Endothelial cell (in vitro differentiated cells): ENCODE results near the gene GPHA2. TPM values are rescaled to one million over a fixed set of nuclear protein-coding genes. Genes with fewer than 3 reads are reported as not detected.

Experiments used
- DNase-seq: peaks from one replicate; pipeline ENCODE4 v3.0.0; 2021; ENCODE audit warnings: low spot score
- H3K27ac Mint-ChIP-seq: one replicate; pipeline ENCODE4 v1.8.0; 2021; ENCODE audit warnings: mixed read lengths, inconsistent platforms; ENCODE audit not compliant: unreplicated experiment
- H3K27me3 Mint-ChIP-seq: one replicate; pipeline ENCODE4 v1.8.0; 2021; ENCODE audit warnings: mild to moderate bottlenecking, moderate library complexity, mixed read lengths, inconsistent platforms; ENCODE audit not compliant: unreplicated experiment
- H3K36me3 Mint-ChIP-seq: one replicate; pipeline ENCODE4 v1.8.0; 2021; ENCODE audit warnings: mild to moderate bottlenecking, low read depth, mixed read lengths, inconsistent platforms; ENCODE audit not compliant: unreplicated experiment
- H3K4me1 Mint-ChIP-seq: one replicate; pipeline ENCODE4 v1.8.0; 2021; ENCODE audit warnings: mild to moderate bottlenecking, mixed read lengths, inconsistent platforms; ENCODE audit not compliant: unreplicated experiment
- H3K4me3 Mint-ChIP-seq: one replicate; pipeline ENCODE4 v1.8.0; 2021; ENCODE audit warnings: mild to moderate bottlenecking, mixed read lengths, inconsistent platforms; ENCODE audit not compliant: unreplicated experiment
- H3K9me3 Mint-ChIP-seq: one replicate; pipeline ENCODE4 v1.8.0; 2021; ENCODE audit warnings: mixed read lengths, inconsistent platforms; ENCODE audit not compliant: unreplicated experiment
- CTCF ChIP-seq: fragments of 200-600 bp; sonication (generic); IDR thresholded peaks from one replicate; pipeline ENCODE4 v1.5.0; 2021; ENCODE audit warnings: antibody characterized with exemption; ENCODE audit not compliant: unreplicated experiment
- total RNA-seq: library from RNA; stranded (reverse); fragmentation: NEBNext Ultra II Directional; extraction: Animal tissue kit (Norgen Biotek cat#: 25700); gene quantifications from one replicate; pipeline ENCODE4 v1.2.1, GENCODE V29; 2021; ENCODE audit not compliant: unreplicated experiment

Gene GPHA2
- total RNA-seq, 1 donor from 2014 or later, result not detected

GRCh38 chr11:64905516-64906313 lies 30.0 kb downstream of the GPHA2 start:
- no peak for DNase-seq
- Mint-ChIP-seq H3K27ac (no peak overlapping the region), H3K27me3 (peaks cover 2% of the 10 kb centered on the region), H3K36me3 (peaks cover 19% of the 10 kb centered on the region), H3K9me3 (no peaks in the 10 kb centered on the region), H3K4me1 (no peaks in the 10 kb centered on the region), H3K4me3 (no peak overlapping the region)
- no peak for TF ChIP-seq CTCF

GRCh38 chr11:64903291-64903833 lies 32.3 kb downstream of the GPHA2 start:
- no peak overlapping the region for H3K27ac Mint-ChIP-seq
- H3K4me3 Mint-ChIP-seq, result no peak overlapping the region
- no peak for TF ChIP-seq CTCF
- peaks cover 26% of the 10 kb centered on the region for H3K36me3 Mint-ChIP-seq
- DNase-seq, result no peak
- H3K9me3 Mint-ChIP-seq, result no peaks in the 10 kb centered on the region
- H3K27me3 Mint-ChIP-seq, result peaks cover 5% of the 10 kb centered on the region
- no peaks in the 10 kb centered on the region for H3K4me1 Mint-ChIP-seq

- Mint-ChIP-seq H3K4me1 (no peaks in the 10 kb centered on the region), H3K4me3 (no peak overlapping the region), H3K27me3 (peaks cover 5% of the 10 kb centered on the region), H3K27ac (no peak overlapping the region), H3K36me3 (peaks cover 26% of the 10 kb centered on the region), H3K9me3 (no peaks in the 10 kb centered on the region)
- no peak for TF ChIP-seq CTCF
- DNase-seq, result no peak
These were observed 33.4 kb downstream of the GPHA2 start for GRCh38 chr11:64902102-64902900.

- Mint-ChIP-seq H3K4me1 (no peaks in the 10 kb centered on the region), H3K9me3 (no peaks in the 10 kb centered on the region), H3K27me3 (peaks cover 6% of the 10 kb centered on the region), H3K36me3 (peaks cover 31% of the 10 kb centered on the region), H3K27ac (no peak overlapping the region), H3K4me3 (no peak overlapping the region)
- no peak for DNase-seq
- TF ChIP-seq CTCF, result no peak
These were observed 34.9 kb downstream of the GPHA2 start for GRCh38 chr11:64900774-64901173.
